NCI-H748 (cell line): ENCODE results near the gene SLC9A3.
A peak's percentile ranks its signal among the peaks of the same experiment; 100 is the strongest.

Experiments used
- DNase-seq: peaks from one replicate; lab custom pipeline; 2025; ENCODE audit not compliant: unreplicated experiment; lab: John Stamatoyannopoulos, UW

SLC9A3 gene

DNA sequence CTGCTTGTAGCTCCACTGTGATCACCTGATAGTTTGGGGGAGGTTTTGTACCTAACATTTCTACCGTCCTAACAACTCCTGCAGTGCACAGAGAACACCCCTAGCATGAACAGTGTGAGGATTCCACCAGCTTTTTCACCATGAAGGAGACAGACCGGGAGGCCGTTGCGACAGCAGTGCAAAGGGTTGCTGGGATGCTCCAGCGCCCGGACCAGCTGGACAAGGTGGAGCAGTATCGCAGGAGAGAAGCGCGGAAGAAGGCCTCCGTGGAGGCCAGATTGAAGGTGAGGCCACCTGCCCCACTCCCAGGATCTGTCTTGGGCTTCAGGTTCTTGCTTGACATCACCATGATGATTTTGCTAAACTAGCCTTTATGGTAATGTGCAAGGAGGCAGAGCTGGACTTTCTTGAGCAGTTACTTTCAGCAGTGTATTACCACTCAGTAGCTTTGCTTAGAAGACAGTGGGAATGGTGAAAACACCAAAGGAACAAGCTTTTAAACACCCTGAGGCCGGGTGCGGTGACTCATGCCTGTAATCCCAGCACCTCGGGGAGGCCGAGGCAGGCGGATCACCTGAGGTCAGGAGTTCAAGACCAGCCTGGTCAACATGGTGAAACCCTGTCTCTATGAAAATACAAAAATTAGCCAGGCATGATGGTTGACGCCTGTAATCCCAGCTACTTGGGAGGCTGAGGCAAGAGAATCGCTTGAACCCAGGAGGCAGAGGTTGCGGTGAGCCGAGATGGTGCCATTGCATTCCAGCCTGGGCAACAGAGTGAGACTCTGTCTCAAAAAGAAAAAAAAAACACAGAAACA is 78.0 kb downstream of the SLC9A3 start:
- no peak for DNase-seq

DNA sequence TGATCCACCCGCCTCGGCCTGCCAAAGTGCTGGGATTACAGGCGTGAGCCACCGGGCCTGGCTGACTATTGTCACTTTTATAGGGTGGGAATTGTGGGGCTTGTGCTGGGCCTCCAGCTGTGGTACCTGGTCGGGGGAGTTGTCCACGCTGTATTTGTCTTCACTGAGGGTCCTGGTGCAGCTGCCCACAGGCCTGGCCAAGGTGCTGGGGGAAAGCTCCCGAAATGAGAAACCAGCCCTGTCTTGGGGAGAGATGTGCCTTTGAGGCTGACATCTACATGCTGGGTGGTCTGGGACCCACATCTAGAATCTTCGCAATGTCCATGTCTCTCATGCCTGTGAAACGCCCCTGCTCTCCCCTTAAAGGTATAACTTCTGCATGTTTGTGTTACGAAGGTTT is 78.7 kb downstream of the SLC9A3 start:
- DNase-seq: no peak

DNA sequence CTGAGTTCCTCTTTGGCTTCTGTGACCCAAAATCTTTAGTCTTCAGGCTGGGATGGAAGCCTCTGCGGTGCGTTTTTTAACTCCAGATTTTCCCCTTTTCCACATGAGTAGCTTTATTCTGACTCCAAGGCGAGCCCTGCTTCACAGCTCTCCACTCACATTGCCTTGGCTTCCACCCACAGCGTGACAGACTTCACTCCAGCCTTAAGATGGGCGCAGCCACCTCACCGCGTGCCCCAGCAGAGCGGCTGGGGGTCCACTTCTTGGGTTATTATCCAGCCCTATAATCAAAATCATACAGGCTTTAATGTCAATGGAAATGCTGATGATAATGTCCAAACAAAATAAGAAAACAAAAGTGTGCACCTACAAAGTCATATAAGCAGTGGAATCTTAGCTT is 80.0 kb downstream of the SLC9A3 start:
- no peak for DNase-seq

DNA sequence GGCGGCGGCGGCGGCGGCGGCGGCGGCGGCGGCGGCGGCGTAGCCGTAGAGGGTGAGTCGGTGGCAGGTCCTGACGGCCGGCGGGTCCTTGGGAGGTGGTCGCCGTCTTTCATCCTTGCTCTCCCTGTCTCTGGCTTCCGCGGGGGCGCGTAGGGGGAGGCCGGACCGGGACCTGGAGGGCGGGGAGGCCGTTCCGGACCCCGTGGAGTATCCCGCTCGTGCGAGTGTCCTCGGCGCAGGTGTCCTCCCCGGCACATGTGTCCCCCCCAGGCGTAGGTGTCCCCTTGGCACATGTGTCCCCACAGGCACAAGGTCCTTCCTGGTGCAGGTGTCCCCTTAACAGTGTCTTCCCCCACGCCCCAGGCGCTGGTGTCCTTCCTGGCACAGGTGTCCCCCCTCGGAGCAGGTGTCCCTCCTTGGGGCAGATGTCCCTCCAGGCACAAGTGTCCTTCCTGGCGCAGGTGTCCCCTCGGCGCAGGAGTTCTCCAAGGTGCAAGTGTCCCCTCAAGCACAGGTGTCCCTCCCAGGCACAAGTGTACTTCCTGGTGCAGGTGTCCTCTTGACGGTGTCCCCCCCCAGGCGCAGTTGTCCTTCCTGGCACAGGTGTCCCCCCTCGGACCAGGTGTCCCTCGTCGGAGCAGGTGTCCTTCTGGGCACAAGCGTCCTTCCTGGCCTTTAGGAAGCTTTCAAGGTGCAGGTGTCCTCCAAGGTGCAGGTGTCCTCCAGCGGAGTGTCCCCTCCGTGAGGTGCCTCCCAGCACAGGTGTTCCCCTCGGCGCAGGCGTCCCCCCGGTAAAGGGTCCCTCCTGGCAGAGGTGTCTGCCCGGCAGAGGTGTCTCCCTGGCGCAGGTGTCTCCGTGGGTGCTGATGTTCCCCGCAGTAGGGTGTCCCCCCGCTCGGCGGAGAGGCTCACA is 80.8 kb downstream of the SLC9A3 start:
- DNase-seq: peak; percentile 79

DNA sequence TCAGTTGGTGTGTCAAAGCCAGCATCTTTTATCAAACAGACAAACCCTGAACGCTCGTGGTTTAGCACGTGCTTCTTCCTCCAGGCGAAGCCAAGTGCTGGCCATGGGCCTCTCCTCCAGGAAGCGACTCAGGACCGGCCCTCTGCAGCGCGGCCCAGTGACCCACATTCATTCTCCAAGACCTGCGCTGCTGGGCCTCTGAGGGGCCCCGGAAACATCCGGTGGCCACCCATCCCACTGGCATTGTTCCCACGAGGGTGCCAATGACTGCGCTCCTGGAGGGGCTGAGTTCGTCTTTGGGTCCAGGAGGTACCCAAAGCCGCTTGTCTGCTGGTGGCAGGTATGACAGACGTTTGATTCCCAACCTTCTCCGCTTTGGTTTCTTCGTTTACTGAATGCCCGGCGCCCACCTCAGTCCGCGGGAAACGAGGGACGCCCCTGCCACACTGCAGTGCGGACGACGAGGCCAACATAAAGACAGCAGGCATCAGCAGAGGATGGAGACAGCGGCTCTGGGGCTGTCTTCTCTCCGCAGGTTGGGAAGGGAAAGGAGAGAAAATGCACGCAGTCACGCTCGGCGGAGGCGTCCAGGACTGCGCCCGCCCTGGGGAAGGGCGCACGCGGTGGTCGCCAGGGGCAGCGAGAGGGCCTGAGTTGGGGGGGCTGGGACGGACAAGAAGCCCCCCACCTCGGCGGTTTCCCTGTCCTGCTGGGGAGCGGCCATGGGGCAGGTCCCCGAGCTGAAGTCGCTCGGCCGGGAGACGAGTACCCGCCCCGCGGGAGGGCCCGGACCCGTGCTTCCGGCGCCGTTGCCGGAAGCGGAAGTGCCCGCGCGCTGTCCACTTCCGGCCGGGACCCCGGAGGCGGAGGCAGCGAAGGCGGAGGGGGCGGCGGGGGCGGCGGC is 81.7 kb downstream of the SLC9A3 start, which contains the start of gene EXOC3:
TSS of gene EXOC3 (plus strand) at position 842 of the 904 bp plus-strand sequence. CDS start 3,030 bp downstream, outside the sequence.
- DNase-seq: peak; percentile 93

DNA sequence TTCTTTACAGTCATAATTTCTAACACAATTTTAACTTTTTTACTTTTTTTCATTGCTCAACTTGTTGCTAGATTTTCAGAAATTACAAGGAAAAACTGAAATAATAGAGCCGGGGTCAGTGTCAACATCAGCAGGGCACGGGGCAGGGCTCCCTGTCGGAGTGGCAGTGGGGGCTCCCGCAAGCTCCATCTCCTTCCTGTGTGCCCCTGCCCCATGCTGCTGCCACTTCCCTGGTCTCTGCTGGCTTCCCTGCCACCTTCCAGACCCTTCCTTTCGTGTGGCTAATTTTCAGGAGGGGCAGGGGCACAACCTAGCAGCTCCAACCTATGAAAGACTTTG is 82.3 kb downstream of the SLC9A3 start:
- DNase-seq: no peak

DNA sequence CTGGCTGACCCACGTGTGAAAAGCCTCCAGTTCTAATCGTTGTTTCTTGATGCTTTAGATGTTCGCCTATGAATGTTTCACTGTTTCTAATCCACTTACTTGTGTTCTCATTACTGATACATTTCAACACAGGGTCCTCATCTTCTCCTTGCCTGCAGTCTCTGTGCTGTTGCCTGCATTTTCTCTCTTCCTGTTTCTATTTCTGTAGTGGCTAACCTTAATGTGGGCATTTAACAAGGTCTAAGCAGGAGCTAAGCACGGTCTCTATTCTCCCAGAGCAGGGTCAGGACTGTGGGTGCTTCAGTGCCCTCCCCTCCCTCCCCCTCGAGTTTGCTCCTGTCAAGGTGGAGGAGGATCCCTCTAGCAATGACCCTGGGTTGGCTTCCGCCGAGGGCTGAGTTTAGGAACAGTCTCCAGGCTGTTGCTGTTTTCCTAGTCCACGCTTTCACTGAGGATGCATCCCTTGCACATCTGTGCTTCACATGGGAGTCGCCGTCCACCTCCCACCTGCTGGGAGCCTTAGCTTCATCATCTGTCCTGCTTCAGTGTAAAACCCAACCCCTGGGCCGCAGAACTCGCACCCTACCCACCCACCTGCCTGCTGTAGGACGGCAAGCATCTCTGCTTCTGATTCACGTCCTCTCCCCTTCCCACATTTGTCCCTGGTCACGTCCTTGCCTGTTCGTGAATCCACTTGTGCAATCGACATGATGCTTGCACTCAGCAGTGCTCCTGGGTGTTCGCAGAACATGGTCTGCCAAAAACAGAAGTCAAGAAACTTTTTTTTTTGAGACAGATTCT is 83.6 kb downstream of the SLC9A3 start:
- no peak for DNase-seq

DNA sequence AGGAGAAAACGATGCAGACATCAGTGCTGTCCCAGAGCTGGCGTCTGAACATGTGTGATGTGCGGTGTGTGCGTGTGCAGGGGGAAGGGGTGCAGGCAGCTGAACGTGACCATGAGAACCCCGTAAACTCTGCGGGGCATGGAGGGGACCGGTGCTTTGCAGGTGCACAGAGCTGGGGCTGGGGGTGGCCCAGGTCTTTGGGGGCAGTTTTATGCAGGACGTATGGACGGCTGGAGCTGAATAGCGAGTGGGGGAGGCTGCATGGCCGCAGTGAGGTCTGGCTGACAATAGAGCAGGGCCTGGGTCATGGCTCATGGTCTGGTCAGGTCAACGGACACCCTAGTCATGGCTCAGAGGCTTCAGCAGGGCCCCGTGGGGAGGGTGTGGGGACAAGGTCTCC is 84.6 kb downstream of the SLC9A3 start:
- DNase-seq: no peak

DNA sequence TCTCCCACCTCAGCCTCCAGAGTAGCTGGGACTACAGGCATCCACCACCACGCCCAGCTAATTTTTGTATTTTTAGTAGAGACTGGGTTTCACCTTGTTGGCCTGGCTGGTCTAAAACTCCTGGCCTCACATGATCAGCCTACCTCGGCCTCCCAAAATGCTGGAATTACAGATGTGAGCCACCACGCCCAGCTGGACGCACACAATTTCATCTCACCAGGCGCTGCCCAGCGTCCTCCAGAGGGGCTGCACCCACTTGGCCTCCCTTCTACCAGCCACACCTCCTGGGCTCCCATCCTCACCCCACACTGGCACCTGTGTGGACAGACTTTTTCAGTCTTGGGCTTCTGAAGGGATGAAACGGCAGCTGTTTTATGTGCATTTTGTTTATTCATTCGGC is 85.1 kb downstream of the SLC9A3 start:
- DNase-seq: no peak

DNA sequence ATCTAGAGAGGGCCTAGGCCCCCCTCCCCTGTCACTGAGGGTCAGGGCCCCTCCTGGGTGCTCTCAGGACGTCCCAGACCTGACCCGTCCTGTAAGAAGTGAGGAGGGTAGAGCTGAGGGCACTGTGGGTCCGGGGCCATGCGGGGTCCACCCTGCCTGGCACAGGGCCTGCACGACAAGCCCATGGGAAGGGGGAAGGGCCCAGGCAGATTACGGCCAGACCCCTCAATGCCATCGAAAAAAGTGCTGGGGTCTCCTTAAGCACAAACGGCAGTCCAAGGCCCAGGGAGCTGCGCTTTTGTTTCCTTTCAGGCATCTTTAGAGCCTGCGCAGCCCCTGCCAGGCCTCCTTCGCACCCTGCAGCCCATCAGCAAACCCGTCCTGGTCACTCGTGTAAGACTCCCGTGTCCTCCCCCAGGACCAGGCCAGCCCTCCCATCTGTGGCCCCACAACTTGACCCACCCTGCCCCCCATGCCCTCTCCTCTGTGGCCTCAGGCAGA is 85.7 kb downstream of the SLC9A3 start:
- no peak for DNase-seq

DNA sequence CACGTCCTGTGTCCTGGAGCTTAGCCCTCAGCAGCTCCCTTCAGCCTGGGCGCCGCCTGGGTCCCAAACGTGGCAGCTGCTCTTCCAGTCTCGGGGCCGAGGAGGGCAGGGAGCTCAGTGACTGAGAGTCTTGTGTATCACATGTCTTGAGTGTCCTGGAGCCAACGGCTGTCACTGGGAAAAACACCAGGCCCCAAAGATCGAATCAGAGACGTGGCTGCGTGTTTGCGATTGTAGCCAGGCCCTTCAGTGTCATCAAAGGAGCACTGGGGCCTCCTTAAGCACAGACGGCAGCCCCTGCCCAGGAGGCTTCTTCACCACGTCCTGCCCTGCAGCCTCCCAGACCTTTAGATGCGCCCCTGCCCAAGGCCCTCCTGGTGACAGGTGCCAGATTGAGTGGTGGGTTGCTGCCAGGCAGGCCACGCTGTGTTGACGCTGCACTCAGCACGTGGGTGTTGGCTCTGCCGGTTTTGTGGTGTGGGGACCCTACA is 86.9 kb downstream of the SLC9A3 start:
- DNase-seq: no peak

DNA sequence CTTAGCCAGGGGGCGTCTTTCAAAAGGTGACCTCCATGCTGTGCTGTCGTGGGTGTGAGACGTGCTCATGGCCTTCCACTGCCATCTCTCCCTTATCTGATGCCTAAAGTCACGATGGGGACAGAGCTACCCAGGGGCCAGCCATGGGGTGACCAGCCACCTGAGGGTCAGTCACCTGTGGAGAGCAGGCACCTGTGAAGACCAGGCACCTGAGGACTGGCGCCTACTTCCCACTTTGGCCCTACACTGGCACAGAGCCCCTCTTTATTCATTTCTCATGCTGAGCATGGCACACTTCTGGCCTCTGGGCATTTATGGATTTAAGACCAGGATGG is 87.6 kb downstream of the SLC9A3 start:
- no peak for DNase-seq

DNA sequence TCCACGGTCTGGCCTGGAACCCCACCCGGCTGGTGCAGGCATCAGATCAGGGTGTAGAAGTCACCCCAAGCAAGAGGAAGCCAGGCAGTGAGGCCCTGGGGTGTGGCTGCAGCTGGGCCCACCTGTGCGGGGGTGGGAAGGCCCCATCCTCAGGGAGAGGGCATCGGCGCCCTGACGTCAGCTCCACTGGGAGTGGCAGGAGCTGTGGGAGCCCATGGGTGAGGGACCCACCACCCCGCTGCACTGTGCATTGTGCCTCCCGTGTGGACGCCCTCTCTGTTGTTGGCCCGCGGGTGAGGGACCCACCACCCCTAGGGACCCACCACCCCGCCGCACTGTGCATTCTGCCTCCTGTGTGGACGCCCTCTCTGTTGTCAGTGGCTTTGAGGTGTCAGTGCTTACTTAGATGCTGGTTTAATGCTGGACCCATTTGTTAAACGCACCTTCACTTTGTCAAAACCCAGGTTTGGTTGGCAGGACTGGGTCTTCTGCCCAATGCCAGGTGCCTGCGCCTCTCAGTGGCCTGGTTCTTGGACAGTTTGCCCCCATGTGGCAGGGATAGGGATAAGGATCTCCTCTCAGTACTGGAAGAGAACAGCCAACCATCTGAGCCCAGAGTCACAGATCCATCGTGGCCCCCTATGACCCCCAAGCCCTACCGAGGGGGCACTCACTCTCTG is 88.1 kb downstream of the SLC9A3 start:
- DNase-seq: peak; percentile 73

DNA sequence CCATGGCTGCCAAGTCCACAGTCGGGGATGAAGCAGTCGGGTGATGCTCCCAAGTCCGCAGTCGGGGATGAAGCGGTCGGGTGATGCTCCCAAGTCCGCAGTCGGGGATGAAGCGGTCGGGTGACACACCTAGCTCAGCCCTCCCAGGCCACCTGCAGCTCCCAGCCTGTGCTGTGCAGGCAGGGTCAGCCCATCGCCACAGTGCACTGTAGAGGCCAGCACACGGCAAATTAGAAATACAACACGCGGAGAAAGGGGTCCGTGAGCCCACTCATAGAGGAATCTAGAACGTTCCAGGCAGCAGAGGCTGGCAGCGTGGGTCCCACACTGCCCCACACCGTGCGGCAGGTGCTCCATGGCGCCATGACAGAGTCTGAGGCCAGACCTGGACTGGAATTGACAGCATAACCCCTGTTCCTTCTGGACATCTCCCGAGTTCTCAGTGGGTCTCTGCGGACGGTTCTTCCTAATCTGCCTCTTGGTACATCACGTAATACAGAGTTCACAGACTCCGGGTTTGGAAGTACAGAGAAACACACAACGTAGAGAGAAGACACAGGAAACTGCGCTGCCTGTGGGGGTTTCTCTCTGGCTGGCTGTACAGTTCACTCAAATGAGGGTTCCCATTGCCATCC is 89.0 kb downstream of the SLC9A3 start:
- no peak for DNase-seq

DNA sequence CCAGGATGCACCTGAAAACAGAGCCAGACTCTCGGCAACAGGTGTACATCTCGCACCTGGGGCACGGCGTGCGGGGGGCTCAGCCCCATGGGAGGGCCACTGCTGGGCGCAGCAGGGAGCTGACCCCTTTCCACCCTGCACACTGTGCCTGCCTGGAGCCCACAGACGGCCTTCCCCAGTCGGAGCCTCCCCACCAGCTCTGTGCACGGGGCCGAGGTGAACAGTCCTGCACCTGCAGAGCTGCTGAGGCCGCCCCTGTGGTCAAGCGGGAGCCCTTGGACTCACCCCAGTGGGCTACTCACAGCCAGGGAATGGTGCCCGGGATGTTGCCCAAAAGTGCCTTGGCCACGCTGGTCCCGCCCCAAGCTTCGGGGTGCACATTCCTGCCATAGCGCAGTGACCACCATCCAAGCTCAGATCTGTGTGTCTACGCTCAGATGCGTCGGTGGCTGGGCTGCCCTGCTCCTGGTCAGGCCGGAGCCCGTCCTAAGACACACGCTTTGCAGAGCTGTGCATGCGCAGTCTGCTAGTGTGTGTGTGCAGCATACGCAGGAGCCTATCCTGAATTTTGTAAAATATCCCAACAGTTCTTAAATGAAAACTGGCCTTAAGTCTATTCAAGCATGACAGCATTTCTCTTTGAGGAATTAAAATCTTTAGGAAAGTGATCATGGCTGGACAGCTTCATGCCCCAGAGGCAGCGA is 89.7 kb downstream of the SLC9A3 start:
- DNase-seq: no peak

DNA sequence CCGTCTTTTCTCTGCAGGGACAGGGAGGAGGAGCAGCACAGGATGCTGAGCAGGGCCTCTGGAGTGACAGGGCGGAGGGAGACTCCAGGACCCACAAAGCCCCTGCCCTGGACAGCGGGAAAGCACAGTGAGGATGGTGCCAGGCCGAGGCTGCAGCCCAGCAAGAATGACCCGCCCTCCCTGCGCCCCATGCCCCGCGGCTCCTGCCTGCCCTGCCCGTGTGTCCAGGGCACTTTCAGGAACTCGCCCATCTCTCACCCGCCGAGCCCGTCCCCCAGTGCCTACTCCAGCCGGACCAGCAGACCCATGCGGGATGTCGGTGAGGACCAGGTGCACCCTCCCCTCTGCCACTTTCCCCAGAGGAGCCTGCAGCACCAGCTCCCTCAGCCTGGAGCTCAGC is 90.4 kb downstream of the SLC9A3 start:
- DNase-seq: no peak

DNA sequence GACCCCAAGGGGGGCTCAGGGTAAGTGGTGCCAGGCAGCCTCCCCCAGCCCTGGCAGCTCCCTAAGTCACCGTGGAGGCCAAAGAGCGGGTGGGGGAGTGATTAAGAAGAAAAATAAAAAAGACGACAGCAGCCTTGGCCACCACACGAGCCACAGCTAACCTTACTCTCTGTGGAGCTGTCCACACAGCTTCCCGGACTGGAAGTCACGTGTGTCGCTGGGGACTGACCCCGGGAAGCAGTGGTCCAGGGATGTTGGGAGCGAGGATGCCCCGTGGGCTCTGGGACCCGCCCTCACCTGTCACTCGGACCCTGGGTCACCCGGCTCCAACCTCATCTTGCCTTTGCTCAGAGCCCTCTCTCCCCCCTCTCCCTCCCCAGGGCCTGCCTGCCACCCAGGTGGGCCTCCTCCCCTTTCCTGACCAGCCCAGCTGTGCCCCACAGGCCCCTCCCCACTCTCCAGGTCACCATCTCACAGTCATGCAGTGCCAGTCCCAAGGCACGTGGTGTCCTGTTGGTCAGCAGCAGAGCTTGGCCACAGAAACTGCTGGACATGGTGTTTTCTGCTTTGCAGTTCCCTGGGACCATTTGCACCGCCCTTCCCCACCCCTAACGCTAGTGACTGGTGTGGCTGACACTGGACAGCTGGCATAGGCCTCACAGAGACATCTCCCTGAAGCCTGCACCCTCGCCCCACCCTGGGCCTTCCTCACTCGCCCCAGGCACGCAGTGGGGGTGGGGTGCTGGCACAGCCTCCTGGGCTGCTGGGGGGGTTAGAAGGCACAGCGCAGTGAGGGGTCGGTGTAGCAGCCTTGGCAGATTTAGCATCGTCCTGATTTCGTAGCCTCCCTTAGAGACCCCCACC is 91.1 kb downstream of the SLC9A3 start:
- no peak for DNase-seq
